CD4-positive, CD25-positive, alpha-beta regulatory T cell (primary cell): ENCODE measurements around the gene ITGB2. TPM values are rescaled to one million over a fixed set of nuclear protein-coding genes. Genes with fewer than 3 reads are reported as not detected.

Experiments used
- ATAC-seq, 2 donors: fragments of 150-1000 bp; cut with Tn5 transposase; one replicate each; pipeline ENCODE4 v1.10.0; 2021; ENCODE audit warnings: low read depth in 2 of 2, moderate number of reproducible peaks in 2 of 2, moderate library complexity in 1 of 2
- DNase-seq, 3 donors: peaks; one replicate each; pipeline versions ENCODE4 v3.0.0 to v3.0.0-alpha.2; 2012 to 2022; ENCODE audit warnings: mixed read lengths in 1 of 3
- H3K27ac ChIP-seq: one replicate; pipeline ENCODE4 v1.7.0; 2013; ENCODE audit warnings: mild to moderate bottlenecking, low read length; ENCODE audit not compliant: insufficient read depth, poor library complexity, severe bottlenecking
- H3K27me3 ChIP-seq: one replicate; pipeline ENCODE4 v1.7.0; 2013; ENCODE audit warnings: low read length; ENCODE audit not compliant: control insufficient read depth, insufficient read depth
- H3K36me3 ChIP-seq: one replicate; pipeline ENCODE4 v1.7.0; 2013; ENCODE audit warnings: mild to moderate bottlenecking, low read length, moderate library complexity; ENCODE audit not compliant: control insufficient read depth, insufficient read depth
- H3K4me1 ChIP-seq: 2 replicates; pipeline ENCODE4 v1.7.0; 2013; ENCODE audit warnings: mild to moderate bottlenecking, low read length; ENCODE audit not compliant: insufficient read depth, control insufficient read depth, poor library complexity, severe bottlenecking
- H3K4me3 ChIP-seq: one replicate; pipeline ENCODE4 v1.7.0; 2013; ENCODE audit warnings: low read depth, mild to moderate bottlenecking, low read length, moderate library complexity
- H3K9me3 ChIP-seq, 2 experiments: 1 replicate in 1 of 2; 2 replicates in 1 of 2; pipeline ENCODE4 v1.7.0; 2013; ENCODE audit warnings: low read length in 2 of 2, mild to moderate bottlenecking in 1 of 2, moderate library complexity in 1 of 2; ENCODE audit not compliant: control insufficient read depth in 2 of 2
- H3K27ac Mint-ChIP-seq, 3 donors: one replicate each; pipeline ENCODE4 v1.8.0; 2020 to 2022; ENCODE audit warnings: mild to moderate bottlenecking in 3 of 3, mixed read lengths in 3 of 3, moderate library complexity in 2 of 3
- H3K27me3 Mint-ChIP-seq: one replicate; pipeline ENCODE4 v1.8.0; 2022; ENCODE audit warnings: mild to moderate bottlenecking, mixed read lengths
- H3K36me3 Mint-ChIP-seq: one replicate; pipeline ENCODE4 v1.8.0; 2020; ENCODE audit warnings: mixed read lengths
- H3K4me1 Mint-ChIP-seq, 4 donors: one replicate each; pipeline ENCODE4 v1.8.0; 2020 to 2022; ENCODE audit warnings: mixed read lengths in 4 of 4, mild to moderate bottlenecking in 1 of 4
- H3K4me3 Mint-ChIP-seq, 4 donors: one replicate each; pipeline ENCODE4 v1.8.0; 2020 to 2022; ENCODE audit warnings: mild to moderate bottlenecking in 4 of 4, mixed read lengths in 4 of 4, moderate library complexity in 3 of 4
- H3K9me3 Mint-ChIP-seq, 7 donors: one replicate each; pipeline ENCODE4 v1.8.0; 2020 to 2022; ENCODE audit warnings: mixed read lengths in 7 of 7, mild to moderate bottlenecking in 3 of 7, moderate library complexity in 2 of 7
- polyA plus RNA-seq, 4 donors: library from polyadenylated mRNA; unstranded; fragments of 300-500 nt; fragmentation: Illumina TruSeq; gene quantifications; one replicate each; pipeline ENCODE4 v1.2.3, GENCODE V29; 2021
- total RNA-seq: library from RNA; stranded (reverse); gene quantifications from one replicate; pipeline ENCODE4 v1.2.3, GENCODE V29; 2022

The ITGB2 gene
- total and polyA plus RNA-seq, 5 donors from 2014 or later, result 411 to 519 (median 425) TPM

GRCh38 chr21:44907966-44908895 lies 12.5 kb downstream of the ITGB2 start:
- H3K9me3 ChIP-seq, result no peaks in the 10 kb centered on the region
- peak overlapping the region; percentile 36 to 82 (median 77) for H3K27ac Mint-ChIP-seq
- H3K36me3 Mint-ChIP-seq, result peaks cover 24% of the 10 kb centered on the region
- H3K27me3 ChIP-seq, result no peaks in the 10 kb centered on the region
- ATAC-seq (no peak), DNase-seq (no peak)
- peaks cover 9 to 65% (median 23%) of the 10 kb centered on the region in 4 donors for H3K4me1 Mint-ChIP-seq
- peaks cover 35% of the 10 kb centered on the region for H3K4me1 ChIP-seq
- H3K27me3 Mint-ChIP-seq, result no peaks in the 10 kb centered on the region
- no peaks in the 10 kb centered on the region for H3K9me3 Mint-ChIP-seq
- no peak overlapping the region for H3K4me3 ChIP-seq
- H3K36me3 ChIP-seq, result peaks cover 57% of the 10 kb centered on the region
- H3K4me3 Mint-ChIP-seq, result peak overlapping the region in 3 of 4 donors; percentile 35 to 76 (median 56)
- no peak overlapping the region for H3K27ac ChIP-seq

DNA sequence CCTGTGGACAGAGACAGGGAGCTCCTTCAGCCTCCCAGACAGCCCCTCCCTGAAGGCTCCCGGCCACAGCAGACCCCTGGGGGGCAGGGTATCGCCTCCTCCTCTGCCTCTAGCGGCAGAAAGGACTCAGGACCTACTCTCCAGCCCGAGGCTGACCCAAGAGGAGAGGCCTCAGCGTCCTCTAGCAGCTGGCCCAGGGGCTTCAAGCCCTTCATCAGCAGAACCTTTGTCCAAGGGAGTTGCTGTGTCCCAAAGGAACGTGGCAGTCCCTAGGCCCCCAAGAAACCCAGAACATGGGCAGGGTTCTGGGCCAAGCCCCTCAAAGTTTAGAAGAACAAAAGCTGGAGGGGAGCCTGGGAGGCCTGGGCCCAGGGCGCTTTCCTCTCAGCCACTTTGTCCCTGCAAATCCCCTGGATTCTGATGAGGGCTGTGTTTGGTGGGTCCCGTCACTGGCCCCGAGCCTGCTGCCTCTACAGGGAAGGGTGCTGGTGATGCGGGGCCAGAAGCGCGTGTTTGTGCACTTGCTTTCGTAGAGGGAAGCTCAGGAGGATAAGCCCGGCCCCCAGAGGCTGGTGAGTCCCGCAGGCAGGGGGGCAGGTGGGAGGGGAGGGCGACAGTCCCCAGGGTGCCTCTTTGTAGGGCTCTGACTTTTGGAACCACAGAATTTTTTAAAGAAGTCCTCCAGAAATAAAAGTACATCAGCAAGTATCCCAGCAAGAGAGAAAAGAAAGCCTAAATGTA lies 13.3 kb downstream of the ITGB2 start:
- Mint-ChIP-seq H3K4me1 (peaks cover 9 to 62% (median 23%) of the 10 kb centered on the region in 4 donors), H3K27ac (peak overlapping the region in 2 of 3 donors; percentile 77 to 81), H3K9me3 (peaks cover 0 to 1% (median 0%) of the 10 kb centered on the region in 7 donors), H3K4me3 (no peak overlapping the region), H3K36me3 (peaks cover 32% of the 10 kb centered on the region), H3K27me3 (no peaks in the 10 kb centered on the region)
- Histone ChIP-seq H3K4me3 (no peak overlapping the region), H3K27me3 (no peaks in the 10 kb centered on the region), H3K4me1 (peaks cover 28% of the 10 kb centered on the region), H3K9me3 (no peaks in the 10 kb centered on the region), H3K36me3 (peaks cover 65% of the 10 kb centered on the region), H3K27ac (peak overlapping the region; percentile 15)
- DNase-seq, result no peak
- ATAC-seq, result no peak

DNA sequence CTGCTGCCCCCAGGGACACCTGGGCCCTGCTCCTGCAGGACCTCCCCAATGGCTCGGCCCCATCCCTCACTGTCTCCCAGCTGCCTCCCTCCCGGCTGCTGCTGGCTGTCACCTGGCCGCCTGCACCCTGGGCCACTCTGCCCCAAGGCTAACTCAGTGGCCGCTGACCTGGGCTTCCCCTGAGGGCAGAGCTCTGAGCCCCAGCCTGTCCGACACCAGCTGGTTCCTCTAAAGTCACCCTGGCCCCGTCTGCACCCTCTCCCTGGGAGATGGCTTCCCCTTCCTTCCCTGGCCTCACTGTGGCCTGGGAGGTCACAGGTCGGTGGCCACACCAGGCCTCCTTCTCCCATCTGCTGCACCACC lies 15.0 kb downstream of the ITGB2 start:
- H3K4me1 ChIP-seq, result peaks cover 11% of the 10 kb centered on the region
- H3K27ac ChIP-seq, result no peak overlapping the region
- H3K27ac Mint-ChIP-seq, result peak overlapping the region in 1 of 3 donors; percentile 83
- H3K36me3 ChIP-seq, result peaks cover 82% of the 10 kb centered on the region
- H3K27me3 Mint-ChIP-seq, result no peaks in the 10 kb centered on the region
- DNase-seq (no peak), ATAC-seq (no peak)
- peaks cover 42% of the 10 kb centered on the region for H3K36me3 Mint-ChIP-seq
- H3K4me3 ChIP-seq, result no peak overlapping the region
- H3K4me1 Mint-ChIP-seq, result peaks cover 8 to 46% (median 14%) of the 10 kb centered on the region in 4 donors
- H3K9me3 Mint-ChIP-seq, result peaks cover 0 to 1% (median 0%) of the 10 kb centered on the region in 7 donors
- no peak overlapping the region for H3K4me3 Mint-ChIP-seq
- no peaks in the 10 kb centered on the region for H3K27me3 ChIP-seq
- no peaks in the 10 kb centered on the region for H3K9me3 ChIP-seq

DNA sequence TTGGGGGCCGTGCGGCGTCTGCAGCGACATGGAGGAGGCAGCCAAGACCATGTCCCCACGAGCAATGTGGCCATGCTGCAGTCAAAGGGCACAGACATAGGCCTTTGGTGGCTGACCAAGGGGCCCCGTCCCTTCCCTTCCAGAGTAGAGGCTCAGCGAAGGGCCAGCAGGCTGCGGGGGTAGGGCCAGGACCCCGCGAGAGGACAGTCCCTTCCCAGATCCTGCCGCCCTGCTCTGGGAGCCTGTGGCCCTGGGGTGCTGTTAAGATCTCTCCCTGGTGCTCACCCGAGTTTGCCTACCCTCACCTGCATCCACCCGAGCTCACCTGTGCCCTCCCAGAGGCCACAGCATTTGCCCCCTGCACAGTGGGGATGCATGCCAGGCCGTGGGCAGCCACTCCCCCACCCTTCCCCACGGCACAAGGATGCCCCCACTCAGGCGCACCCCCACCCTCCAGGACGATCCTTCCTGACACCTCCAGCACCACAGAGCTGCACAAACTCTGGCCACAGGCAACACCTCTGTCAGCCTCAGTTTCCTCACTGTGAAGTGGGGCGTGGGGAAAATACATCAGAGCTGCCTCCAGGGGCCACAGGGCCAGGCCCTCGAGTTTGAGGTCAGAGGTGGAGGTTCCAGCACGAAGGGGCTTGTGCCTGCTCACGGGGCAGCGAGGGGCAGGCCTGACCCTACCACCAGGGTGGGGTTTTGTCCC lies 15.5 kb downstream of the ITGB2 start:
- H3K4me3 Mint-ChIP-seq, result peak overlapping the region in 1 of 4 donors; percentile 51
- H3K36me3 Mint-ChIP-seq, result peaks cover 42% of the 10 kb centered on the region
- Histone ChIP-seq H3K4me3 (no peak overlapping the region), H3K36me3 (peaks cover 86% of the 10 kb centered on the region), H3K27me3 (no peaks in the 10 kb centered on the region), H3K27ac (no peak overlapping the region), H3K4me1 (peaks cover 5% of the 10 kb centered on the region), H3K9me3 (no peaks in the 10 kb centered on the region)
- H3K4me1 Mint-ChIP-seq, result peaks cover 8 to 41% (median 13%) of the 10 kb centered on the region in 4 donors
- DNase-seq (no peak), ATAC-seq (no peak)
- peaks cover 0 to 1% (median 0%) of the 10 kb centered on the region in 7 donors for H3K9me3 Mint-ChIP-seq
- H3K27ac Mint-ChIP-seq, result peak overlapping the region in 1 of 3 donors; percentile 20
- H3K27me3 Mint-ChIP-seq, result no peaks in the 10 kb centered on the region

DNA sequence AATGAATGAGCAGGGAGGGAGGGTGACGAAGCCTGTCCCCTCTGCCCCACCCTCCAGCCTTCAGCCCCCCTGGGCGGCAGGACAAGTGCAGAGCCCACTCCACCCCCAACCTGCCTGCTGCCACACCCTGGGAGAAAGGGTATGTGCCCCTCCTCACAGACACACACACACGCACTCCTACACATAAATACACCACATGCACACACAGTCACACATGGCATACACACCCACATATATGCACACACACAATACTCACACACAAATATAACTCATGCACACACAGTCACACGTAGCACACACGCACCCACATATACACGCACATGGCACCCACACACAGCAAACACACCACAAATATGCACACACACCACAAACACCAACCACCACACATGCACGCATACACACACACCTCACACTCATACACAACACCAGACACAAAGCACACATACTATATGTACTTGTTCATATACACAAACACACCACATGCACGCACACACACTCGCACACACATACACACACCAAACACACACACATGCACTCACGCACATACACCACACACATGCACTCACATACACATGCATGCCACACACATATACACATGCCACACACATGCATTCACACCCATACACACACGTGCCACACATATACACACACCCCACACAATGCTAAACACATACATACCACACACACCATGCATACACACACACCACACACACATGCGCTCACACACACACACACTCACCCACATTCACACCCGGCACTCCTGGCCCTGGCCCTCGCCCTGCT lies 16.4 kb downstream of the ITGB2 start:
- no peaks in the 10 kb centered on the region for H3K9me3 ChIP-seq
- Mint-ChIP-seq H3K4me3 (peak overlapping the region in 1 of 4 donors; percentile 15), H3K4me1 (peaks cover 3 to 33% (median 11%) of the 10 kb centered on the region in 4 donors), H3K36me3 (peaks cover 39% of the 10 kb centered on the region), H3K27ac (peak overlapping the region; percentile 20 to 88 (median 82)), H3K9me3 (peaks cover 0 to 1% (median 0%) of the 10 kb centered on the region in 7 donors), H3K27me3 (no peaks in the 10 kb centered on the region)
- no peaks in the 10 kb centered on the region for H3K4me1 ChIP-seq
- DNase-seq (no peak), ATAC-seq (no peak)
- no peak overlapping the region for H3K27ac ChIP-seq
- peaks cover 87% of the 10 kb centered on the region for H3K36me3 ChIP-seq
- no peak overlapping the region for H3K4me3 ChIP-seq
- no peaks in the 10 kb centered on the region for H3K27me3 ChIP-seq

- Mint-ChIP-seq H3K27ac (peak overlapping the region in 1 of 3 donors; percentile 88), H3K36me3 (peaks cover 35% of the 10 kb centered on the region), H3K4me3 (no peak overlapping the region), H3K9me3 (peaks cover 0 to 1% (median 0%) of the 10 kb centered on the region in 7 donors), H3K27me3 (no peaks in the 10 kb centered on the region), H3K4me1 (peaks cover 0 to 27% (median 8%) of the 10 kb centered on the region in 4 donors)
- no peak for ATAC-seq
- H3K4me1 ChIP-seq, result no peaks in the 10 kb centered on the region
- no peak for DNase-seq
- H3K27ac ChIP-seq, result no peak overlapping the region
- no peaks in the 10 kb centered on the region for H3K9me3 ChIP-seq
- H3K27me3 ChIP-seq, result no peaks in the 10 kb centered on the region
- peaks cover 87% of the 10 kb centered on the region for H3K36me3 ChIP-seq
- no peak overlapping the region for H3K4me3 ChIP-seq
Measured at GRCh38 chr21:44903689-44904088, 17.0 kb downstream of the ITGB2 start.
